Measurements from ENCODE around the gene SNAPC5. TPM values are rescaled to one million over a fixed set of nuclear protein-coding genes. Genes with fewer than 3 reads are reported as not detected.
"Not testable (repeated sequence)": the region's sequence is repeated elsewhere in the genome, so short reads cannot be mapped to it uniquely, and the experiment has no call there.

SNAPC5 gene
- total and polyA plus RNA-seq, 2 of the 13 experiments (the other 11 are each of a cell fraction or from before 2014, with no cell fraction given) = 14.8 to 36.2 TPM

GRCh38 chr15:66467162-66468040 lies 30.2 kb downstream of the SNAPC5 start (continued):
- TF ChIP-seq AHDC1 (CRISPR knock-in tag; IDR thresholded peaks at IDR 0.05; ENCODE audit: borderline replicate concordance) = peak; percentile 76; the same call in 1 of the 2 replicates
- peak; percentile 44; the same call in 1 of the 2 replicates for TF ChIP-seq ARID5B (CRISPR knock-in tag; IDR thresholded peaks at IDR 0.05)
- peak; percentile 31 for TF ChIP-seq YY1 (IDR thresholded peaks at IDR 0.05; ENCODE audit: insufficient read depth, insufficient replicate concordance, low read depth, low read length)
- TF ChIP-seq REPIN1 (CRISPR knock-in tag; IDR thresholded peaks at IDR 0.05; ENCODE audit: borderline replicate concordance, low read depth) = peak; percentile 38; the same call in 1 of the 2 replicates
- TF ChIP-seq CTCF (CRISPR knock-in tag; IDR thresholded peaks at IDR 0.05) = peak; percentile 36
- not testable (repeated sequence) for TF ChIP-seq SOX6 (IDR thresholded peaks at IDR 0.05); EP300 (CRISPR knock-in tag; IDR thresholded peaks at IDR 0.05; ENCODE audit: borderline replicate concordance)
- peak; percentile 21; the same call in 1 of the 2 replicates for TF ChIP-seq SOX6 (CRISPR knock-in tag; IDR thresholded peaks at IDR 0.05)
- TF ChIP-seq FOXA3 (CRISPR knock-in tag; IDR thresholded peaks at IDR 0.05) = peak; percentile 24; the same call in 1 of the 2 replicates
- peak; percentile 72 for TF ChIP-seq PAXIP1 (CRISPR knock-in tag; conservative IDR thresholded peaks at IDR 0.05)
- 0 out of 4 replicates have a peak, but pooled peaks of 1 of the 2 experiments have one; percentile 16 for TF ChIP-seq EP300 (IDR thresholded peaks at IDR 0.05; ENCODE audit: low read depth in 2 of 2, low read length in 2 of 2)

All from HepG2 (cell line).